Liver (tissue), 10 donors: Measurements from ENCODE around the gene UQCR11. TPM values are rescaled to one million over a fixed set of nuclear protein-coding genes. Genes with fewer than 3 reads are reported as not detected.

ENCODE experiments used
- DNase-seq: peaks from one replicate; pipeline ENCODE4 v3.0.0-alpha.2; 2017; ENCODE audit warnings: low spot score
- H3K27ac ChIP-seq, 2 donors: one replicate each; pipeline ENCODE4 v1.7.0; 2013; ENCODE audit warnings: inconsistent platforms in 2 of 2, low read length in 2 of 2, control low read depth in 1 of 2, low read depth in 1 of 2, mild to moderate bottlenecking in 1 of 2
- H3K27me3 ChIP-seq, 4 donors: one replicate each; pipeline versions ENCODE4 v1.6.1 to v1.7.0; 2013; ENCODE audit warnings: low read length in 3 of 4, inconsistent platforms in 1 of 4, mild to moderate bottlenecking in 1 of 4, moderate library complexity in 1 of 4; ENCODE audit not compliant: control insufficient read depth in 4 of 4, insufficient read depth in 4 of 4
- H3K36me3 ChIP-seq, 4 donors: one replicate each; pipeline versions ENCODE4 v1.6.1 to v1.7.0; 2013; ENCODE audit warnings: low read length in 3 of 4, mild to moderate bottlenecking in 3 of 4, low read depth in 1 of 4, moderate library complexity in 1 of 4; ENCODE audit not compliant: control insufficient read depth in 4 of 4, insufficient read depth in 3 of 4
- H3K4me1 ChIP-seq, 4 donors: one replicate each; pipeline versions ENCODE4 v1.6.1 to v1.7.0; 2013; ENCODE audit warnings: low read length in 3 of 4, mild to moderate bottlenecking in 3 of 4, moderate library complexity in 1 of 4; ENCODE audit not compliant: control insufficient read depth in 4 of 4, insufficient read depth in 4 of 4
- H3K4me3 ChIP-seq, 3 donors: one replicate each; pipeline versions ENCODE4 v1.6.1 to v1.7.0; 2013; ENCODE audit warnings: low read length in 3 of 3, control low read depth in 1 of 3, low read depth in 1 of 3, mild to moderate bottlenecking in 1 of 3
- H3K9ac ChIP-seq, 2 donors: one replicate each; pipeline ENCODE4 v1.7.0; 2013; ENCODE audit warnings: low read length in 2 of 2, mild to moderate bottlenecking in 2 of 2, moderate library complexity in 2 of 2, control low read depth in 1 of 2, low read depth in 1 of 2
- H3K9me3 ChIP-seq, 4 donors: one replicate each; pipeline versions ENCODE4 v1.6.1 to v1.7.0; 2013; ENCODE audit warnings: low read length in 3 of 4; ENCODE audit not compliant: control insufficient read depth in 4 of 4
- EGR1 ChIP-seq, 2 donors: IDR thresholded peaks; 2 replicates each; pipeline ENCODE4 v1.6.1; 2016 to 2018; ENCODE audit warnings: antibody characterized with exemption in 2 of 2, low read depth in 2 of 2
- FOXA1 ChIP-seq: IDR thresholded peaks from 2 replicates; pipeline ENCODE4 v1.6.1; 2016; ENCODE audit warnings: antibody characterized with exemption
- GABPA ChIP-seq, 2 donors: IDR thresholded peaks in 1 of 2; conservative IDR thresholded peaks in 1 of 2; 2 replicates each; pipeline ENCODE4 v1.6.1; 2016; ENCODE audit warnings: antibody characterized with exemption in 2 of 2, mild to moderate bottlenecking in 1 of 2, moderate library complexity in 1 of 2
- HNF4G ChIP-seq: IDR thresholded peaks from 2 replicates; pipeline ENCODE4 v1.6.1; 2016; ENCODE audit warnings: antibody characterized with exemption
- JUND ChIP-seq, 2 donors: IDR thresholded peaks; 2 replicates each; pipeline ENCODE4 v1.6.1; 2016; ENCODE audit warnings: antibody characterized with exemption in 2 of 2
- MAX ChIP-seq: IDR thresholded peaks from 2 replicates; pipeline ENCODE4 v1.6.1; 2016; ENCODE audit warnings: antibody characterized with exemption
- NR2F2 ChIP-seq: IDR thresholded peaks from 2 replicates; pipeline ENCODE4 v1.6.1; 2016; ENCODE audit warnings: antibody characterized with exemption
- RAD21 ChIP-seq, 2 donors: IDR thresholded peaks; 2 replicates each; pipeline ENCODE4 v1.6.1; 2016; ENCODE audit warnings: antibody characterized with exemption in 2 of 2, mild to moderate bottlenecking in 2 of 2
- RXRA ChIP-seq, 2 donors: IDR thresholded peaks; 2 replicates each; pipeline ENCODE4 v1.6.1; 2017 to 2018; ENCODE audit warnings: antibody characterized with exemption in 2 of 2, mild to moderate bottlenecking in 1 of 2
- SP1 ChIP-seq: IDR thresholded peaks from 2 replicates; pipeline ENCODE4 v1.6.1; 2018; ENCODE audit warnings: antibody characterized with exemption, mild to moderate bottlenecking
- TAF1 ChIP-seq: conservative IDR thresholded peaks from 2 replicates; pipeline ENCODE4 v1.6.1; 2016; ENCODE audit warnings: antibody characterized with exemption, mild to moderate bottlenecking
- YY1 ChIP-seq: IDR thresholded peaks from 2 replicates; pipeline ENCODE4 v1.6.1; 2016; ENCODE audit warnings: antibody characterized with exemption, mild to moderate bottlenecking
- ZBTB33 ChIP-seq: IDR thresholded peaks from 2 replicates; pipeline ENCODE4 v1.6.1; 2016; ENCODE audit warnings: antibody characterized with exemption
- WGBS: extraction: QIAGEN DNeasy Blood & Tissue Kit; methylation state at CpG from one replicate; pipeline ENCODE4 v1.1.7; 2013; 5-methylcytosine and 5-hydroxymethylcytosine counted together
- polyA plus RNA-seq, 2 donors: library from polyadenylated mRNA; stranded (reverse) in 1 of 2; unstranded in 1 of 2; fragments of 200-250 nt in 1 of 2; fragments of >200 nt in 1 of 2; fragmentation: Nextera tagmentation in 1 of 2; extraction: Ambion mirVana in 1 of 2; gene quantifications; one replicate each; pipeline versions ENCODE4 v1.2.1 to v1.2.3, GENCODE V29; 2013 to 2015
- small RNA-seq: library from RNA; depleted of rRNA; stranded (forward); fragments of <200 nt; gene quantifications from one replicate; pipeline ENCODE3, GENCODE V24; 2014
- total RNA-seq, 2 donors: library from RNA; depleted of rRNA; stranded (reverse); fragments of >200 nt; gene quantifications; one replicate each; pipeline ENCODE4 v1.2.3, GENCODE V29; 2014
- donor health status: healthy.
- donor health status: healthy.
- donor health status: healthy.
- donor health status: healthy.
- donor health status: healthy.

Gene UQCR11
- total and polyA plus RNA-seq, 4 donors, result 23.8 to 862 (median 82.3) TPM

GRCh38 chr19:1549332-1549945, 55.8 kb downstream of the UQCR11 start:
- H3K27ac ChIP-seq, result no peak overlapping the region
- H3K4me3 ChIP-seq, result no peak overlapping the region
- TF ChIP-seq EGR1 (IDR thresholded peaks at IDR 0.05; ENCODE audit: low read depth in 2 of 2) (no peak), MAX (no peak), SP1 (no peak), TAF1 (no peak), HNF4G (no peak), RAD21 (IDR thresholded peaks at IDR 0.05) (no peak), RXRA (IDR thresholded peaks at IDR 0.05) (no peak), YY1 (no peak), JUND (IDR thresholded peaks at IDR 0.05) (no peak), ZBTB33 (no peak), NR2F2 (no peak), FOXA1 (no peak), GABPA (IDR thresholded peaks at IDR 0.05 in 1 of 2, conservative IDR thresholded peaks at IDR 0.05 in 1 of 2) (no peak)
- no peaks in the 10 kb centered on the region for H3K4me1 ChIP-seq
- WGBS, result 79% methylated on average over 4 of the region's 4 CpGs
- no peaks in the 10 kb centered on the region for H3K27me3 ChIP-seq
- H3K9ac ChIP-seq, result no peak overlapping the region
- no peaks in the 10 kb centered on the region for H3K9me3 ChIP-seq
- DNase-seq, result no peak
- no peaks in the 10 kb centered on the region for H3K36me3 ChIP-seq

Small RNAs within 50 kb of the gene (small RNA-seq; reads per million reads assigned to genes)
- gene AC005943.2 (not detected), gene RN7SL477P (not detected), gene RNU6-1223P (not detected)

Other genes with a start within 250 kb of the UQCR11 start
- 10 to 100 TPM; 54.4 to 85.7 TPM for gene NDUFS7, start 221.6 kb downstream of the UQCR11 start, total RNA-seq
- gene NDUFS7, start 221.6 kb downstream of the UQCR11 start, polyA plus RNA-seq, result 100 to 1,000 TPM; 170 to 185 TPM
- 100 to 1,000 TPM in 1 of 2 donors, 10 to 100 TPM in 1; 76.2 to 181 TPM for gene GAMT, start 203.9 kb downstream of the UQCR11 start, total RNA-seq
- gene GAMT, start 203.9 kb downstream of the UQCR11 start, polyA plus RNA-seq, result 100 to 1,000 TPM; 367 to 394 TPM
- gene DAZAP1, start 197.9 kb downstream of the UQCR11 start, total RNA-seq, result 10 to 100 TPM; 30.0 to 45.0 TPM
- gene DAZAP1, start 197.9 kb downstream of the UQCR11 start, polyA plus RNA-seq, result 10 to 100 TPM in 1 of 2 donors, 1 to 10 TPM in 1; 5.4 to 29.4 TPM
- 100 to 1,000 TPM; 296 to 408 TPM for gene RPS15, start 167.1 kb downstream of the UQCR11 start, total RNA-seq
- gene RPS15, start 167.1 kb downstream of the UQCR11 start, polyA plus RNA-seq, result 100 to 1,000 TPM; 420 to 954 TPM
- gene APC2, start 155.3 kb downstream of the UQCR11 start, total RNA-seq, result under 1 TPM; under 0.01 to 0.05 TPM
- gene APC2, start 155.3 kb downstream of the UQCR11 start, polyA plus RNA-seq, result under 1 TPM; 0.01 to 0.06 TPM
- 10 to 100 TPM; 17.3 to 19.8 TPM for gene C19orf25, start 126.2 kb downstream of the UQCR11 start, total RNA-seq
- 10 to 100 TPM; 15.1 to 19.8 TPM for gene C19orf25, start 126.2 kb downstream of the UQCR11 start, polyA plus RNA-seq
- gene PCSK4, start 115.1 kb downstream of the UQCR11 start, total RNA-seq, result 1 to 10 TPM; 2.6 TPM
- gene PCSK4, start 115.1 kb downstream of the UQCR11 start, polyA plus RNA-seq, result 1 to 10 TPM in 1 of 2 donors, under 1 TPM in 1; 0.60 to 1.2 TPM
- gene REEP6, start 114.3 kb downstream of the UQCR11 start, total RNA-seq, result 100 to 1,000 TPM in 1 of 2 donors, 10 to 100 TPM in 1; 16.4 to 159 TPM
- 100 to 1,000 TPM; 243 to 449 TPM for gene REEP6, start 114.3 kb downstream of the UQCR11 start, polyA plus RNA-seq
- gene ADAMTSL5, start 92.4 kb downstream of the UQCR11 start, total RNA-seq, result under 1 TPM; 0.09 to 0.75 TPM
- gene ADAMTSL5, start 92.4 kb downstream of the UQCR11 start, polyA plus RNA-seq, result 1 to 10 TPM; 1.4 to 1.8 TPM
- not detected for gene PLK5, start 81.4 kb downstream of the UQCR11 start, total RNA-seq
- gene PLK5, start 81.4 kb downstream of the UQCR11 start, polyA plus RNA-seq, result under 1 TPM in 1 of 2 donors, not detected in 1; 0.03 TPM
- gene MEX3D, start 37.1 kb downstream of the UQCR11 start, total RNA-seq, result 1 to 10 TPM; 6.0 to 9.1 TPM
- gene MEX3D, start 37.1 kb downstream of the UQCR11 start, polyA plus RNA-seq, result 1 to 10 TPM in 1 of 2 donors, under 1 TPM in 1; 0.92 to 4.4 TPM
- 10 to 100 TPM; 48.4 to 57.6 TPM for gene MBD3, start 12.6 kb downstream of the UQCR11 start, total RNA-seq
- gene MBD3, start 12.6 kb downstream of the UQCR11 start, polyA plus RNA-seq, result 10 to 100 TPM; 12.4 to 52.0 TPM
- gene TCF3, start 47.2 kb upstream of the UQCR11 start, total RNA-seq, result 100 to 1,000 TPM in 1 of 2 donors, 10 to 100 TPM in 1; 10.9 to 119 TPM
- gene TCF3, start 47.2 kb upstream of the UQCR11 start, polyA plus RNA-seq, result 10 to 100 TPM in 1 of 2 donors, 1 to 10 TPM in 1; 5.2 to 14.6 TPM
- not detected for gene ONECUT3, start 148.0 kb upstream of the UQCR11 start, total RNA-seq
- not detected for gene ONECUT3, start 148.0 kb upstream of the UQCR11 start, polyA plus RNA-seq
- 1 to 10 TPM in 1 of 2 donors, under 1 TPM in 1; 0.50 to 3.1 TPM for gene ATP8B3, start 206.8 kb upstream of the UQCR11 start, total RNA-seq
- under 1 TPM; 0.42 to 0.53 TPM for gene ATP8B3, start 206.8 kb upstream of the UQCR11 start, polyA plus RNA-seq
- gene REXO1, start 243.0 kb upstream of the UQCR11 start, total RNA-seq, result 10 to 100 TPM in 1 of 2 donors, 1 to 10 TPM in 1; 8.3 to 11.5 TPM
- gene REXO1, start 243.0 kb upstream of the UQCR11 start, polyA plus RNA-seq, result 10 to 100 TPM in 1 of 2 donors, 1 to 10 TPM in 1; 2.0 to 10.0 TPM